Measurements from ENCODE around the gene ADAM17.

DNA sequence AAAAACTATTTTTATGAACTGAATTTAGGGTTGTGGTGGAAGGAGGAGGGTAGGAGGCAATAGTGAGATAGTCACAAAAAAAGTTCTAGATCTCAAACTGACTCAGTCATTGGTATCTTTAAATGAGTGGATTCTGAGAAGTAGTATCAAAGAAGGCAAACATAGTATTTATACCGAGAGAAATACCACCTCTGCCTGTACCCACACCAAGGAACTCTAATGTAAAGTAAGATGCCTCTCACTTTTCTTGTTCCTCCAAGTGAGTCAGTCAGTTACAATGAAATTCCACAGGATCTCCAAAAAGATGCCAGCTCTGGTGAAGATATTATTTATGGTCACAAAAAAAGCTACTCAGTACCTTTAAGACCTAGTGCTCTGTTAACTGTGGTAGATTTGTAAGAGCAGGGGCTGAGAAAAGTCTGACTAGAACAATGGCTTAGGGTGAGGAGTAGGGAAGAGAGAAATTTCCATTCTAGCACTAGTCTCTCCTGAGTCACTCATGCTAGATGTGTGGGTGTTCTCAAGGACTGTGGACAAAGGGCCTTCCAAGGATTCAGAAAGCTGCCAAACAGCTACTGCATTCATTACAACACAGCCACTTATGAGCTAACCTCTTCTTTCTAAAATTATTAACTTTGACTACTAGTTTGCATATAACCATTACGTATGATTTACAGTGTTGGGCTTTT lies 38.9 kb upstream of the ADAM17 start:
- no peak for TF ChIP-seq CTCF (IDR thresholded peaks at IDR 0.05)
- no peak for TF ChIP-seq ZFX (IDR thresholded peaks at IDR 0.05; ENCODE audit: borderline replicate concordance)
